ENCODE data around the gene CLDN18.

Gene CLDN18

DNA sequence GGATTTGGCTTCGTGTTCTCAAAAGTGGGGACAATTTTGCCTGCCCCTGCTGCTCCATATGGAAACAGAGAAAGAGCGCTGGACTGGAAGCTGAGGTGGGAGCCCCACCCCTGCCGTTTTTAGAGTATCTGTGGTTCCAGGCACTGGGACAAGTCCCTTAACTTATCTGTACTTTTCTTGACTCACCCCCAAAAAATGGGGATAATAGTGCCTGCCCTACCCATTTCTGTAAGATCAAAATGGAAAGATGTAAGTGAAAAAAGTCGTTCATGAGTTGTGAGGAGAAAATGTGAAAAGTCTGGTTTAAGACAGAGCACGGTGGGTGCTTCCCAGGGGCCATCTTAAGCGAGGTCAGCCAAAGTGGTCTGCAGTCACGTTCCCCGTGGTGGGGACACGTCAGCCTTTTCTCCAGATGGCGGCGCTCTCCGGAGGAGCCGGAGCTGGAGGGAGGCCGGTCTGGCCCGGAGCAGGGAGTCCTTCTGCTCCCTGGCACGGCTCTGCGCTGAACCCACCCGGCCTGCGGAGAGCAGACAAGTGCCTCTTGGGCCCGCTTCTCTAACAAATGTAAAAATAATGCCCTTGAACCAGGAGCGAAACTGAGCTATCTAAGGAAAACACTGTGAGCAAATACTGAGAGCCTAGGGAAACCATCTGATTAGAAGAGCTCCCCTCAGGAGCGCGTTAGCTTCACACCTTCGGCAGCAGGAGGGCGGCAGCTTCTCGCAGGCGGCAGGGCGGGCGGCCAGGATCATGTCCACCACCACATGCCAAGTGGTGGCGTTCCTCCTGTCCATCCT, at the start of gene CLDN18:
CLDN18 (plus strand) TSS at position 690 of the 797 bp plus-strand sequence; CDS start at position 751, 61 bp downstream.
- no peak for DNase-seq

GRCh38 chr3:137962251-137962650, 47.7 kb upstream of the CLDN18 start:
- no peak for DNase-seq

DNA sequence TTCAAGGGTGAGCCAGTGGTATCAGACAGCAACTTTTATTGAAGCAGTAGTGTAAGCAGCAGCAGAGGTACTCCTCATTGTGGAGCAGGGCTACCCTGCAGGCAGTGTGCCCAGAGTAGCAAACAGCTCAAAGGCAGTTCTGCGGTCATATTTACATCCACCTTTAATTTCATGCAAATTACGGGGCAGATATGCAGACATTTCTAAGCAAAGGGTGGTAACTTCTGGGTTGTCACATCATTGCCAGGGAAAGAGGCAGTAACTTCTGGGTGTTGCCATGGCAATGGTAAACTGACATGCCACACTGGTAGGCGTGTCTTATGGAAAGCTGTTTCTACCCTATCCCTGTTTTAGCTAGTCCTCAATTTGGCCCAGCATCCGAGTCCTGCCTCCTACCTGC, 46.5 kb upstream of the CLDN18 start:
- DNase-seq: no peak

DNA sequence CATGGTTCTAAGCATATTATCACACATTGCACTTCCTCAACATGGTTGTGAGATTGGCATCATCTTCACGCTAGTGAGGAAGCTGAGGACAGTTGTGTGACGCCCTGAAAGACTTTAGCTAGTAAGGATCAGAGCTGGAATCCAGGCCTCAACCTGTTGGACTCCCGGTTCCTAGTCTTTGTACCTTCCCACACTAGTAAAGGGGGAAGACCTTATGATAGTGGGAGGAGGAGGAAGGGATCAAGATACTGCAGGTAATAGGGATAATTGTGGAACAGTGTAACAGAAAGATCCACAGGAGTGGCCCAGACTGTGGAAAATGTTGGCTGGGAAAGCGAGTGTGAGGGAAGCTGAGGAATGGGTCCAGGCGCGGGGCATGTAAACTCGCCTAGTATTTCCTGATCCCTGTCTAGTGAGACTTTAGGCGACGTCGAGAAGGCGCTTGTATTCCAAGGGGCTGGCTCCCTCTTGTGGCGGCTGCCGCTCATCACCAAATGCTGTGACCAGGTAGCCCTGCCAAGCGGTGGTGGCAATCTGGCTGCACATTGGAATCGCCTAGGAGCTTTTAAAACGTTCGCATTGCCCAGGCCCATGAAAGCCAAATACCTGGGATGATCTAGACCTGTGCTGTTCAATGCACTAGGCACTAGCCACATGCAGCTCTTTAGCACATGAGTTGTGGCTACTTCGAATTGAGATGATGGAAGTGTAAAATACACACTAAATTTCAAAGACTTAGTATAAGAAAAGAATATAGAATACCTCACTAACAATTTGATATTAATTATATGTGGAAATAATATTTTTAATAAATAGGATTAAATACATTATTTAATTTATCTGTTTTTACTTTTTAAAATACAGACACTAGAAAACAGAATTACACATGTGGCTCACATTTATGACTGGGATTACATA, 38.8 kb upstream of the CLDN18 start:
- peak; percentile 4 to 12 (median 6) for DNase-seq

DNA sequence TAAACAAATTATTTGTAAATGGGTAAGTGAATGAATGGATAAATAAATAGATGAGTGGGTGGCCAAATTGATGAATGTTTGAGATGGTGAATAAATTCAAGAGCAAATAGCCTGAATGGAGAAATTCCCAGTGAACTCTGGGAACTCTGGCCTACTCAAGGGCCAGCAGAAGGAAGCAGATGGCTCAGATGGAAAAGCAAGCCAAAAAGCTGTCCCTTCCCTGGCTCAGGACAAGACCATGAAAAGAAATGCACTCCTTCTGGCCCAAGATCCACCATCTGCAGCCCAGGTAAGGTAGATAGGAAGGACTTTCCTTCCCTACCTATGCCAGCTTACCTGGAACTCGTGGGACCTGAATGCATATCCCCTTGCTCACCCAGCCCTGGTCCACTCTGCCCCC, 37.6 kb upstream of the CLDN18 start:
- DNase-seq: no peak

- DNase-seq: no peak
These were observed 31.6 kb upstream of the CLDN18 start for GRCh38 chr3:137978328-137978727.

- DNase-seq: no peak
These were observed 22.2 kb upstream of the CLDN18 start for GRCh38 chr3:137987723-137988122.

DNA sequence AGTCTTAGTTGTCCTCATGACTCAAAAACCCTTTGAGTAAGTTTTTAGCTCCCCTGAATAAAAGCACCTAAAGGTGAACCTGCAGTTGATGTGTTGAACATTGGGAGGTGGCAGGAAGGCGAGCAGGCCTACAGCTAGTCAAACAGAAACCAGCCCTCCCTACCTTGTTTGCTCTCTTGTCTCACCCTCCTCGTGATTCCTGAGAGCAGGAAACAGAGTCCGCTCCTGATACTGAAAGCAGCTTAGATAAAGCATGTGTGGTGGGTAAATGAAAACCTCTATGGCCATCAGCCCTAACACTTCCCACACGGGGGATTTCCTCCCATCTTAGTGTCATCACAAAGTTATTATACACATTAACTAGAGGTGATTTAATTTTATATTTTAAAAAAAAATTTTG, 21.8 kb upstream of the CLDN18 start:
- DNase-seq: no peak

DNA sequence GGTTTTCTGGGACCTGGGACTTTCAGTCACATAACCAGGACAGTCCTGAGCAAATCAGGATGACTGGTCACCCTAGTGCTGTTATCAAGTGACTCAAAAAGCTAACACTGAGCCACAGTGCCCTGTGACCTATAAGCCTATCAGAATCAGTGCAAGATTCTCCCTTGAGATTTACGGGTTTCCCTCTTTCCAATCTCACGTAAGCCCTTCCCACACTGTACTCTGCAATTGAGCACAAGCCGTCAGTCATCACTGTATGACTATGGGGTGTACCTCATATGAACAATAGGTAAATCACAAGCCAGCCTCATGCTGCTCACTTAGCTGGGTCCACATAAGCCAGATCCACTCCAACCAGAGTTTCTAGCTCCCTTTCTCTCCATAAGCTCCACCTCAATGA, 21.0 kb upstream of the CLDN18 start:
- no peak for DNase-seq

GRCh38 chr3:137990427-137990826, 19.5 kb upstream of the CLDN18 start:
- no peak for DNase-seq

- no peak for DNase-seq
These were observed 17.4 kb upstream of the CLDN18 start for GRCh38 chr3:137992592-137992991.

DNA sequence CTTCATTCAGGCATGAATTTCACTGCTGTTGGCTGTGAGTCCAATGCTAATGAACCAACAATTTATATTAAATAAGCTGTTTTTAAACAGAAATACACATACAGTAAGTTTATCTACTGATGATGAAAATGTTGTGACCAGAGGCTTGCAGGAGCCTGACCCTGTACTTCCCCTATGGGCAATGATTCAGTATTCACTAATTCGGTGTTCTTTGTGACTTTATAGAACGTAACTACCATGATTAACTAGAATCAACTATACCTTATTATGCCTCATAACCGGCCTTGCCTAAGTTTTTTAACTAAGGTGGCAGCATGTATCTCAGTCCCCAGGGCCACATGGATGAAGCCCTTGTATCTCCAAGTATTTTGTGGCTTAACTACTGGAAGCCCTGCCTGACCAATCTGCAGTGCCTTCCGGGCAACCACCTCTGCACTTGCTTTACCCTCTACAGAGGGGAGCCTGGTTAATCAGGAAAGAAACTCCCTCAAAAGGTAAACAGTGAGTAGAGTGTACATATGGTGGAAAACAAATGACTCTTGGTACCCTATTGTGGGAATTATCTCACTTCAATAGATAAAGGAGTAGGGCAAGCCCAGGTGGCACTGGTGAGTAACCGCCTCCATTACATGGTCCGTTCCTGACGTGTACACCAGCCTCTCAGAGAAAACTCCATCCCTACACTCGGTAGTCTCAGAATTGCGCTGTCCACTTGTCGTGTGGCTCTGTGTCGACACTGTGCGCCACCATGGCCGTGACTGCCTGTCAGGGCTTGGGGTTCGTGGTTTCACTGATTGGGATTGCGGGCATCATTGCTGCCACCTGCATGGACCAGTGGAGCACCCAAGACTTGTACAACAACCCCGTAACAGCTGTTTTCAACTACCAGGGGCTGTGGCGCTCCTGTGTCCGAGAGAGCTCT, 11.6 kb upstream of the CLDN18 start:
- DNase-seq: no peak

- no peak for DNase-seq
These were observed 6.9 kb upstream of the CLDN18 start for GRCh38 chr3:138003069-138003468.

GRCh38 chr3:138005627-138006026, 4.3 kb upstream of the CLDN18 start:
- no peak for DNase-seq

DNA sequence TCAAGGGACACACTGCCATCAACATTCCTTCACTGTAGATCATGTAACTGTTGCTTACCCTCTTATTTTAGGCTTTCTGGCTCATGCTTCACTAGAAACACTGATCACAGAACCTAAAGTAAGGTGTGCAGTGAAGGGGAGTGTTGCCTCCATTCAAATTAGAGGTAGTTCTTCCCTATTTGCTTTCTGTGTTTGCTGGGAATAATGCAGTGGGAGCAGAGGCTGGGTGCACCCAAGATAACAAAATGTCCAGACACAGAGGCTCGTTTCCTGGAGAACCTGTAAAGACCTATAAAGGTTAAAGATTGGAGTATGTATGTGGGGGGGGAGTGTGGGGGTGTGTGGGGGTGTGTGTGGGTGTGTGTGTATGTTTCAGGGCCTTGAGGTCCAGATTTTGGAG, 2.1 kb upstream of the CLDN18 start:
- DNase-seq: no peak

DNA sequence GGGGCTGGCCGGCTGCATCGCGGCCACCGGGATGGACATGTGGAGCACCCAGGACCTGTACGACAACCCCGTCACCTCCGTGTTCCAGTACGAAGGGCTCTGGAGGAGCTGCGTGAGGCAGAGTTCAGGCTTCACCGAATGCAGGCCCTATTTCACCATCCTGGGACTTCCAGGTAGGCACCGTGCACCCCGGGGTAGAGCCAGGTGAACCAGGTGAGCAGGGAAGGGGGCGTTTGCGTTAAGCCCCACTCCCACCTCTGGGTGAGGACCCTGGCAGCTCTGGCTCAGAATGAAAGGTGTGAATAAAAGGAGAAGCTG, 267 bp downstream of the CLDN18 start:
- DNase-seq: no peak

DNA sequence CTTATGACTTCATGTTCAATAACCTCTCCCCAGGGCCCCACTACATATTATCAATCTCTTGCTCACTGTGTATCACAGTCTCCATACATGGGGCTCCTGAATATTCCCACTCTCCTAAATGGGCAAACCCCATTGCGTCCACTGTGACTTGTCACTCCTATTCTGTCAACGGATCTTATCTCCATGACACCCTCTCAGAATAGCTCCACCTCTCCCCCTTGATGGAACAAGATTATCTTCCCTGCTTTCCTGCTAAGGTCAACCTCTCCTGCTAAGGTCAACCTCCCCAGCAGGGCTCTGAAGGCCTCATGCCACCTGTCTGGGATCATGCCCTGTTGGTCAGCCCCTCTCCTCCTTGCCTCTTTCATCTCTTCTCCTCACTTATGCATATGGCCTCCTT, 1.8 kb downstream of the CLDN18 start:
- no peak for DNase-seq

DNA sequence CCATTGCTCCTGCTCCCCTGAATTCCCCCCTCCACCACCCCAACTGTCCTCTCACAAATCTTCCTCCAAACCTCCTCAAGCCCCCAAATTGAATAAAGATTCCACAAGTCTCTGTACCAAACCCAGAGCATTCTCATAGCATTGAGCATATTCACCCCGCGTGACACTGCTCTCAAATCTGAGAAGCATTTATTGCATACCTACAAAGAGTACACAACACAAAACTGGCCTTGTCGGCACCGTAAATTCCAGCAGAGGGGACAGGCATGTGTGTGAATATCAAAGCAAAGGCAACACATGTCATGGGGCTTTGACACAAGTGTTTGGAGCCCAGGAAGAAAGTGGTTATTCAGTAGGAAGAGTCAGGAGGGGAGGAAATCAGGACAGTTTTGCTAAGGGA, 2.6 kb downstream of the CLDN18 start:
- no peak for DNase-seq

DNA sequence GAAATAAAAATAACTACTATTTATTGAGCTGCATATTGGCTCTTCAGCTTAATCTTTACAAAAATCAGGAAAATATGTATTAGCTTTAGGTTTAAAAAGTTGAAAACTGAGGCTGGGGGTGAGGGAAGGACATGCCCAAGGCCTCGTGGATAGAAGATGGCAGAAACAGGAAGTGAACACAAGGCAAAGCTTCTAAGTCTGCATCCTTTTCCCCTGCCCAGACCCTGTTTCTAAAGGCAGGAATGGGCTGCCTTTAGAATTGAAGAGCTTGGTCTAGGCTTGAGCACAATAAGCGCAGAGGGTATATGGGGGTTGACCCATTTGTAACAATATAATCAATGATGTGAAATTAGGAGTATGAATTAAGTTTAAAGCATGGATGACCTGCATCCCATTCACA, 6.1 kb downstream of the CLDN18 start:
- DNase-seq: no peak

GRCh38 chr3:138019281-138020069, 9.5 kb downstream of the CLDN18 start:
- no peak for DNase-seq

GRCh38 chr3:138023754-138024153, 13.8 kb downstream of the CLDN18 start:
- no peak for DNase-seq

GRCh38 chr3:138025553-138025952, 15.6 kb downstream of the CLDN18 start:
- no peak for DNase-seq
